H7 (cell line): ENCODE data around the gene HSDL1. TPM values are rescaled to one million over a fixed set of nuclear protein-coding genes. Genes with fewer than 3 reads are reported as not detected.

Experiments
- DNase-seq: peaks from one replicate; pipeline ENCODE4 v3.0.0; 2012
- H3K27me3 ChIP-seq: 2 replicates; pipeline ENCODE4 v1.6.0; 2011; ENCODE audit warnings: mild to moderate bottlenecking, low read length; ENCODE audit not compliant: control insufficient read depth, insufficient read depth
- H3K36me3 ChIP-seq: replicated peaks from 2 replicates; pipeline ENCODE4 v1.5.1; 2011; ENCODE audit warnings: low read length; ENCODE audit not compliant: control insufficient read depth, insufficient read depth
- H3K4me3 ChIP-seq: 2 replicates; pipeline ENCODE4 v1.5.1; 2011; ENCODE audit warnings: low read depth, mild to moderate bottlenecking, control low read depth, low read length, moderate library complexity; ENCODE audit not compliant: insufficient read depth
- total RNA-seq: library from RNA; depleted of rRNA; stranded (reverse); fragments of >200 nt; shearing (Covaris generic); gene quantifications from 2 replicates; pipeline ENCODE4 v1.2.3, GENCODE V29; 2014; rRNA removed

HSDL1 gene
- total RNA-seq = 44.5 and 53.5 TPM in 2 replicates

DNA sequence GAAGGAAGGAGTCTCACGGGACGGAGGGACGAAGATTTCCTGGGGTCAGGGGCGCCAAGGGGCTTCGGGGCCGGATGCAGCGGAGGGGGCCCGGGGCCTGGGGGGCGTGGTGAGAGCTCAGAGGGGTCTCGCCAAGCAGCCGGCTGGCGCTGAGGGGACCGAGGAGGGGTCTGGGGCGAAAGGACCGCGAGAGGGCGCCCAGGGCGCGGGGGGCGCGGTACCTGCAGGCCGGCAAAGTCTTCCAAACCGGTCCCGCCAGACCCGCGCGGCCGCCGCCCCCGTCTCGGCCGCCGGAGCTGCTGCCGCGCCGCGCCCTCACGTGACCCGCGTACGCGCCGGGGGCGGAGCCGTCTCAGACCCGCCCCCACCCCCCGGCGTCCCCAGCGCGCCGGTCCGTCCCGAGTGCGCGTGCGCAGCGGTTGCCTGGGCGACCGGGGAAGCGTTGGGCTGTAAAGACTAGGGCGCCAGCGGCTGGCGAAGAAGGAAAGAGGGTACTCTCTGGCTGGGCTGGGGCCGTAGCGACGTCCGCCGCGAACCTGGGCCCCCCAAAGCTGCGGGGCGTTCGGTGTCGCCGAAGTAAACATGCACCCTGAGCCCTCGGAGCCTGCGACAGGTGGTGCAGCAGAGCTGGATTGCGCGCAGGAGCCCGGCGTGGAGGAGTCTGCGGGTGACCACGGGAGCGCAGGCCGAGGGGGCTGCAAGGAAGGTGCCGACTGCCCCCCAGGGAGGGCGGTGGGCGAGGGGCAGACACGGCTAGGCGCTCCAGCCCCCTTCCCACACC lies at the start of gene HSDL1, which contains the start of gene DNAAF1:
TSS of gene HSDL1 (minus strand) at position 319 of the 781 bp plus-strand sequence. CDS start 13,856 bp downstream, outside the sequence.
TSS of gene DNAAF1 (plus strand) at position 450 of the 781 bp plus-strand sequence. CDS start at position 583, 133 bp downstream.
- peak; percentile 99 for DNase-seq
- Histone ChIP-seq H3K4me3 (peak within 1 kb of the TSS; percentile 82), H3K36me3 (no peaks in the 10 kb centered on the region), H3K27me3 (peaks cover 1% of the 10 kb centered on the region; the same call in 1 of the 2 replicates)

DNA sequence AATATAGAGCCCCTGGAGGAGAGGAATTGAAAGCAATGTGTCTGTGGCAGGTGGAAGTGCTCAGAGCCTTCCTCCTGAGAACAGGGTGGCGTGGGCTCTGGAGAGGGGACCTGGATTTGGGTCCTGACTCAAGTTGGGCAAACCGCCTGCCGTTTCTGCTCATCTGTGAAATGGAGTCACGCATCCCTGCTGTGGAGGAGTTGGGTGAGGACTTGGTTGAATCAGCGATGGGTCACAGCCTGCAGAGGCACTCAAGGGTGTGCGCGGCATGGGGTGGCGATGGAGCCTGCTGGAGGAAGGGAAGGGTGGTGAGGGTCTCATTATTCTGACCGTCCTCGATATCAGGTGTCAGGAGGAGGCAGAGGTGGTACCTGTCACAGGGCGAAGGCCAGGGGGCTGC lies 49.0 kb upstream of the HSDL1 start:
- DNase-seq = no peak
- Histone ChIP-seq H3K36me3 (no peaks in the 10 kb centered on the region), H3K27me3 (no peaks in the 10 kb centered on the region), H3K4me3 (no peak overlapping the region)

DNA sequence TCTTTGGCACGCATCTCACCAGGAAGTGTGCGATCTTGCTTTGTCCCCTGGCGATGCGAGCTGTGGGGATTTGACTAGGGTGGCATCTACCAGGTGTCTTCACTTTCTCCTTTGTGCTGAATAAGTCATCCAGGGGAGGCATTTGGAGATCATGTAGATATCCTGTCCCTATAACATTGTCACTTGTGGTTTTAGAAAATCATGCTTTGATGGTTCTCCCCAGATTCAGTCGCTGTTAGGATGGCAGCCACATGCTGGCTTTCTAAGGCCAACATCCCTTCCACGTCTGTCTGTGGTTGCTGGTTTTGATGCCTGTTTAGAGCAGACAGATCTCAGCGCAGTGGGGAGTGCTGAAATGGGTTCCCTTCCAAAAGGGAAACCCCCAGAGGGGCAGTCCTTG lies 48.5 kb upstream of the HSDL1 start:
- Histone ChIP-seq H3K36me3 (no peaks in the 10 kb centered on the region), H3K4me3 (no peak overlapping the region), H3K27me3 (no peaks in the 10 kb centered on the region)
- DNase-seq = no peak

DNA sequence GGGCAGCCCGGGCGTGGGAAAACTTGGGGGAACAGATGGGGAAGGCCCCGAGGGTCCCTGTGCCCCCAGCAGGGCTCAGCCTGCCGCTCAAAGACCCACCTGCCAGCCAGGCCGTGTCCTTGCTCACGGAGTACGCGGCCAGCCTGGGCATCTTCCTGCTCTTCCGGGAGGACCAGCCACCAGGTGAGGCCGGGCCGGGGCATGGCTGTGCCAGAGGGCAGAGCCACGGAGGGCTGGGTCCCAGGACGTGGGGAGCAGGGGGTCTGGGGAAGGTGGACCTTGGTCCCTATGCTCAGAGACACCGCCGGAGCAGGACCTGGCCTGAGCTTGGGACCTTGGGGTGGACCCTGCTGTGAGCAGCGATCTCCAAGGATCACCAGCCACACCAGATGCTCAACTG lies 46.5 kb upstream of the HSDL1 start:
- Histone ChIP-seq H3K36me3 (no peaks in the 10 kb centered on the region), H3K27me3 (no peaks in the 10 kb centered on the region), H3K4me3 (no peak overlapping the region)
- no peak for DNase-seq

DNA sequence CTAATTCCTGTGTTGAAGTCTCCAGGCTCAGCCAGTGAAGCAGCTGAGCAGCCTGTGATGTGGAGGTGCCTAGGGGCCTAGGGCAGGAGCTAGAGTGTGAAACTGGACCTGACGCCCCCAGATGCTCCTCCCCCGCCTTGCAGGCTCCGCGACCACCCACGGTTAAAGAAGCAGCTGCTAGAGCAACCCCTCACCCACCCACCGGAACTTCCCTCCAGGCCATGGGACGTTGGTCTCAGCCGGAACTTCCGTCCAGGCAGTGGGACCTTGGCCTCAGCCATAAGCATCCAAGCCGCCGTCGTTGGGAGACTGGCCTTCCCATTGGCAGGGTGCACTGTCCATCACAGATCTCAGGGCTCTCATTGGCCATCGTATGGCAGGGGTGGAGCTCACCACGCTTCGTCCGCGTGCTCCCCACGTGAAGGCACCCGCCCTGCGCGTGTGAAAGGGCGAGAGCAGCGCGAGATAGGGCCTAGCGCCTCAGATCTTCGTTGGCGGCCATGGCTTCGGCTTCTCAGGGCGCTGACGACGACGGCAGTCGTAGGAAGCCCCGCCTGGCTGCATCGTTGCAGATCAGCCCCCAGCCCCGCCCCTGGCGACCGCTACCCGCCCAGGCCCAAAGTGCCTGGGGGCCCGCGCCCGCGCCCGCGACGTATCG lies 45.9 kb upstream of the HSDL1 start, which contains the start of gene ADAD2:
TSS of gene ADAD2 (plus strand) at position 427 of the 658 bp plus-strand sequence. CDS start at position 501, 74 bp downstream.
- peak; percentile 95 for DNase-seq
- no peaks in the 10 kb centered on the region for H3K36me3 ChIP-seq
- H3K27me3 ChIP-seq = no peaks in the 10 kb centered on the region
- H3K4me3 ChIP-seq = no peak within 1 kb of the TSS

DNA sequence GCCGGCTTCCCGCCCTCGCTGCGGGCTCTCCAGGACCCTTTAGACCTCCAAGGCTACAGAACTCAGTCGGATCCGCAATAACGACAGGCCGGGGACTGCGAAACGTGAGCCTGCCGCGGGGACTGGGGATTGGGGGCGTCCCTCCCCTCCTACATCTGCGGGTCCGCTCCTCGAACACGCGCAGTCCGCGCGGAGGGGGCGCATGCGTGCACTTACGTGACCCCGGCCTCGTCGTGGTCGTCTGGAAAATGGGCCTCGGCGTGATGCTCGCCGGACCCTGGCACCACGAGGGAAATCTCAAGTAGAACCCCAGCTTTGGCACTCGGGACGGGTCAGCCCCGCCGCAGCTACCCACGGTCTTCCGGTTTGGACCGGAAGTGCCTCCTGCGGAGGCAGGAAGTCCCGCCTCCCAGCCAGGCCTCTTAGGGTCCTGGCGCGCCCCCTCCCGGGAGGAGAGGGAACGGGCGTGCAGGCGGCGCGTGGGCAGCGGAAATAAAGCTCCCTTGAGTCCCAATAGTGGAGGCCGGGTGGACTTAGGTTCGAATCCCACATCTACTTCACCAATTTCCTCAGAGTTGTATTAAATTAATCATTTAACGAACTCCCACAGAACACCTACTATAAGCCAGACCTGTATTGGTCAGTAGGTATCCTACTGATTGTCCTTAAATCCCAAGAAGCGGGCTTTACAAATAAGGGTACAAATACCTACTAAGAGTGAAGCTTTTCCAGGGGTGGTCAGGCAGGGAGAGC lies 41.9 kb upstream of the HSDL1 start, which contains the start of gene TAF1C:
TSS of gene TAF1C (minus strand) at position 373 of the 753 bp plus-strand sequence. CDS start 2,069 bp downstream, outside the sequence.
- peak within 1 kb of the TSS; percentile 94 for H3K4me3 ChIP-seq
- H3K36me3 ChIP-seq = peaks cover 14% of the 10 kb centered on the region
- DNase-seq = peak; percentile 99
- H3K27me3 ChIP-seq = no peaks in the 10 kb centered on the region

DNA sequence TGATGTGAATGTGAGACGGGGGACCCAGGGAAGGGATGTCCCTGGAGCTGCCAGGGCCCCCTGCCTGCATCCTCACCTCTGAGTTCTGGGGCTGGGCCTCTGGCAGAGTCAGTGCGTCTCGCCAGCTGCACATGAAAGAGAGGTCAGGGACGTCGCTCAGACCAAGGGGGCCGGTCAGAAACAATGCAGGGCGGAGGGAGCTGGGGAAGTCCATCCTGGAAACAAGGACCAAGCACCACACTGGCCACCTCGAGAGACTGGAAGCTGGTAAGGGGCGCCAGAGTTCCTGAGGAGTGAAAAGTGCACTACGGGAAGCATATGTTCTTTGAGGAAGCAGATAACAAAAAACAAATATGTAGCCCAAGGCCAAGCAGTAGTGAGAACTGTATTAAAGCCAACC lies 39.8 kb upstream of the HSDL1 start:
- H3K27me3 ChIP-seq = no peaks in the 10 kb centered on the region
- peak; percentile 33 for DNase-seq
- no peak overlapping the region for H3K4me3 ChIP-seq
- peaks cover 18% of the 10 kb centered on the region for H3K36me3 ChIP-seq

DNA sequence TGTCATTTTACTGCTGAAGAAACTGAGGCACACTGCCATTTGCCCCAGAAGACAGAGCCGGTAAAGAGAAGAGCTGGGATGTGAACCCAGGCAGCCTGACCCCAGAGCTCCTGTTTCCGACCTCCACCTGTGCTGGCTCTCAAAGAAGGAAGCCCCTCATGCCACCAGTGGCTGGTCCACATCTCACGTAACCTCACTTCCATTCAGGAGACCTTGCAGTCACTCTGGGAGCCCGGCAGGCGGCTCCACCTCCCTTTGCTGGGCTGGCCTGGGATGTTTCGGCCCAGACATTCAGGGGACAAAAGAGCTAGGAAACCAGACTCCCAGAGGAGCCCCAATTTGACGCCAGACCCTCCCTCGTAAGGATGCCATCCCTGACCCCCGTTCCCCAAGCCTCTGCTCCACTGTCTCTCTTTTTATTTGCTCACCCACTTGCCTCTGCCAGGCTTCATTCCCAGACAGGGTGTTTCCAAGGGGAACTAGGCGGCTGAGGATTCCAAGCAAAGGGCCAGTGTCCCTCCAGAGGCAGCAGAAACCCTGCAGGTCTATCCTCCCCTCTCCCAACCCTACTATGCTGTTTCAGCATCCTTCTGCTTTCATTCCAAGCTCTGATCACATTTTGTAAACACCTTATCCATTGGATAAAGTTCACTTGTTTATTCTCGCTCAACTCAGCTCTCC lies 39.1 kb upstream of the HSDL1 start:
- Histone ChIP-seq H3K36me3 (peaks cover 18% of the 10 kb centered on the region), H3K27me3 (no peaks in the 10 kb centered on the region), H3K4me3 (no peak overlapping the region)
- peak; percentile 60 for DNase-seq

DNA sequence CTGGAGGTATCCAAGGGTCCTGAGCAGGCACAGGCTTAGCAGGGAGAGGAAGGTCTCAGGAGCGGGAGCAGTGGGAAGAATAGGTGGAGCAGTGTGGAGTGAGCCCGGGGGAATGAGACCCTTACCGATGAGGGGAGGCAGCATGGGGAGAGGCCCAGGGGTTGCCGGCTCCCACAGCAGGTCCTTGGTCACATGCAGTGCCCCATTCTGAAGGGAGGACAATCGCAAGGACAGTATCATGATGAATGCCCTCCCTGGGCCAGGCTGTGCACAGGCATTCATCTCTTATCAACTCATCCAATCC lies 38.5 kb upstream of the HSDL1 start:
- H3K27me3 ChIP-seq = no peaks in the 10 kb centered on the region
- peaks cover 20% of the 10 kb centered on the region for H3K36me3 ChIP-seq
- DNase-seq = no peak
- no peak overlapping the region for H3K4me3 ChIP-seq

DNA sequence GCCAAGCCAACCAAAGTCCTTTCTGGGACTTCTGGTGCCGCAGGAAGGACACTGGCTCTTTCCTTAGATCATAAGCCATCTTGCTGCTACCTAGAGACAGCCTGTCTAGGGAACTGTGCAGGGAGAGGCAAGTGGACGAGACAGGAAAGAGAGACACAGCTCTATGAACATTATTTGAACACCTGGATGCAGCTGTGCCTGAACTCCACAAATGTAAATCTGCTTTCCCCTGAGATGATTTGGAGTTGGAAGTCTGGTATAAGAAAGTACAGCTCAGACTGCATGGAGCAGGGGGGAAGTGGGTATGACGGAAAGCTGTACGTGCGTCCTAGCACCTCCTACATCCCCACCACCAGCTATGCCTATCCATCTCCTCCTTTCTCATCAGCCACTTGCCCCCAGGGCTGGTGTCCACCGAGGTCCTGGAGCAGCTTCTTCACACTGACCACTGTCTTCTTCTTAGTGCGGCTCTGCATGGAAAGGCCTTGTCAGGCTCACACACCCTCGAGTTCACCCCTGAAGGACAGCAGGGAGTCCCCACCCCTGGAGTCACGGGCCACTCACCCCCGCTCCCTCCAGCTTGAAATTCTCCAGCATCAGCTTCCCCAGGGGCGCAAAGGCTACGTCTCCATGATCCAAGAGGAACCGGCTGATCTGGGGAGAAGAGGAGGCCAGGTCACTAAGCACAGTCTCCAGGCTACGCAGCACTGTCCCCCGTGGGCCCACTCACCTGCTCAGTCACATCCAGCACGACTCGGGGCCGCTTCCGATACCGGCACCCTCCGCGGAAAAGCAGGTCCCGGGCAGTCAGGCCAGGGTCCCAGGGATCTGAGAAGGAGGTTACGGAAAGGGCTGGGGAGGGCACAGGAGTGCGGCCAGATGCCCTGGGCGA lies 37.9 kb upstream of the HSDL1 start:
- no peaks in the 10 kb centered on the region for H3K27me3 ChIP-seq
- H3K4me3 ChIP-seq = no peak overlapping the region
- DNase-seq = peak; percentile 39
- H3K36me3 ChIP-seq = peaks cover 23% of the 10 kb centered on the region

DNA sequence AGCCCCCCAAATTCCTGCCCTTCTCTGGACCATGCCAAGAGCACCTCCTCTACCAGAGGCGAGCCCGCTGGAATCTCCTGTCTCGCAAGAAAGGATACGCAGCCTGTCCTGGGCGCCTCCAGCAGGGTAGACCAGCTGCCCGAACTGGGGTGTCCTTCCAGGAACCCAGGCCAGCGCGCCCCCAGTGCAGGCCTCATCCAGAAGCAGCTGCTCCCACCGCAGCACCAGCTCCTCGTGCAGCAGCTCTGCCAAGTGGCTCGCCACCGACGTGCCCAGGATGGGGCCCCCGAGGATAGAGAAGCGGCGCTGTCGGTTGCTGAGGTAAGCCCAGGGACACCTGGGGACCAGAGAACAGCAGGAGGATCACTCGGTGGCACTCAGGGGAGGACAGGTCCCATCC lies 37.1 kb upstream of the HSDL1 start:
- H3K36me3 ChIP-seq = peaks cover 23% of the 10 kb centered on the region
- no peak overlapping the region for H3K4me3 ChIP-seq
- no peaks in the 10 kb centered on the region for H3K27me3 ChIP-seq
- peak; percentile 30 for DNase-seq

DNA sequence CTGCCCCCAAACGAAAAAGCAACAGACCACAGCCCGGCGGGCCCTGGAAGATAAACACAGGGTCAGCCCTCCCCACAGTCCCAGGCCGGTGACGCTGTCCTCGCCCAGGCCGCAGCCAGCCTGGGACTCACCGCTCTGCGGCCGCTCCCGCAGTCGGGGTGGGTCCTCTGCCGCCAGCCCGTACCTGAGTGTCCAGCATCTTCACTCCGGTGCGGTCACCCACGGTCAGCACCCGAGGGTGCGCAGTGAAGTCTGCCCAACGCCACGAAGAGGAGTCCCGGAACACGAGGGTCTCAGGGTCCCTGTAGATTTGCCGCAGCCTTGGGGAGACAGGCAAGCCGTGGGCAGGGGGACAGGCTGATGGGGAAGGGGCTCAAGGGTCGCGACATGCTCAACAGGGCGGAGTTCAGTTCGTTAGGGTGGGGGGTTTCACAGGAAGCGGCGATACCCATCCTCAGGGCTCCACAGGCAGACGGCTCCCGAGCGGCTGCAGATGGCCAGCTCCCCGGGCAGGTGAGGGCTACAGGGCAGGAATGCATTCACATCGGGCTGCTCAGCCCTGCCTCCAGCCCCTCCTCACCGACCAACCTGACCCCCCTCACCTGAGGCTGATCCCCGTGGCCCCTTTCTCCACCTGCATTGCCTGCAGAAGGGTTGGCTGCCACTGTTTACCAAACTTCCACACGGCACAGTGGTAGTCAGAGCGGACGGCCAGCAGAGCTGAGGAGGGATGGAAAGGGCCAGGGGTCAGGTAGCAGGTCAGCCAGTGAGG lies 36.4 kb upstream of the HSDL1 start:
- peak; percentile 38 for DNase-seq
- peaks cover 23% of the 10 kb centered on the region for H3K36me3 ChIP-seq
- no peak overlapping the region for H3K4me3 ChIP-seq
- H3K27me3 ChIP-seq = no peaks in the 10 kb centered on the region
